Mesenchymal stem cell (in vitro differentiated cells and primary cell): ENCODE measurements around the gene ACAN.

ENCODE experiments used
- DNase-seq: peaks from one replicate; pipeline ENCODE4 v3.0.0-alpha.2; 2013
- H2AFZ ChIP-seq: one replicate; pipeline ENCODE4 v1.6.1; 2013; ENCODE audit warnings: low read depth, mild to moderate bottlenecking, control low read depth, inconsistent platforms, low read length, moderate library complexity
- H2AK5ac ChIP-seq: 2 replicates; pipeline ENCODE4 v1.6.1; 2013; ENCODE audit warnings: low read length, moderate library complexity, mild to moderate bottlenecking, inconsistent platforms; ENCODE audit not compliant: severe bottlenecking
- H2BK120ac ChIP-seq: one replicate; pipeline ENCODE4 v1.6.1; 2013; ENCODE audit warnings: low read depth, mild to moderate bottlenecking, inconsistent platforms, low read length, moderate library complexity
- H2BK12ac ChIP-seq, 2 experiments: one replicate each; pipeline ENCODE4 v1.6.1; 2013; ENCODE audit warnings: inconsistent platforms in 2 of 2, low read length in 2 of 2, mild to moderate bottlenecking in 2 of 2, moderate library complexity in 2 of 2, control low read depth in 1 of 2
- H2BK15ac ChIP-seq: one replicate; pipeline ENCODE4 v1.6.1; 2013; ENCODE audit warnings: mild to moderate bottlenecking, low read depth, inconsistent platforms; ENCODE audit not compliant: poor library complexity, severe bottlenecking
- H2BK5ac ChIP-seq: 2 replicates; pipeline ENCODE4 v1.6.1; 2013; ENCODE audit warnings: low read depth, mild to moderate bottlenecking, low read length, control low read depth, inconsistent platforms; ENCODE audit not compliant: poor library complexity, severe bottlenecking
- H3K14ac ChIP-seq, 2 experiments: one replicate each; pipeline ENCODE4 v1.6.1; 2013; ENCODE audit warnings: inconsistent platforms in 2 of 2, low read length in 2 of 2, control low read depth in 1 of 2, mild to moderate bottlenecking in 1 of 2, moderate library complexity in 1 of 2
- H3K18ac ChIP-seq, 2 experiments: one replicate each; pipeline ENCODE4 v1.6.1; 2013; ENCODE audit warnings: inconsistent platforms in 2 of 2, low read length in 2 of 2, control low read depth in 1 of 2, low read depth in 1 of 2, mild to moderate bottlenecking in 1 of 2
- H3K23ac ChIP-seq, 2 experiments: one replicate each; pipeline ENCODE4 v1.6.1; 2013; ENCODE audit warnings: inconsistent platforms in 2 of 2, low read length in 2 of 2, mild to moderate bottlenecking in 2 of 2, moderate library complexity in 2 of 2, control low read depth in 1 of 2
- H3K27ac ChIP-seq: 2 replicates; pipeline ENCODE4 v1.5.1; 2013; ENCODE audit warnings: mild to moderate bottlenecking, moderate library complexity, low read length, control low read depth, inconsistent platforms; ENCODE audit not compliant: poor library complexity, severe bottlenecking
- H3K27me3 ChIP-seq, 2 experiments: 2 replicates each; pipeline versions ENCODE4 v1.6.1 to v1.7.0; 2013; ENCODE audit warnings: low read length in 2 of 2, mild to moderate bottlenecking in 2 of 2, moderate library complexity in 2 of 2, control low read depth in 1 of 2, inconsistent platforms in 1 of 2; ENCODE audit not compliant: control insufficient read depth in 1 of 2, insufficient read depth in 1 of 2
- H3K36me3 ChIP-seq, 2 experiments: 2 replicates each; pipeline versions ENCODE4 v1.6.1 to v1.7.0; 2013; ENCODE audit warnings: low read length in 2 of 2, control low read depth in 1 of 2, inconsistent platforms in 1 of 2, low read depth in 1 of 2, mild to moderate bottlenecking in 1 of 2; ENCODE audit not compliant: insufficient read depth in 2 of 2, control insufficient read depth in 1 of 2
- H3K4ac ChIP-seq, 2 experiments: one replicate each; pipeline ENCODE4 v1.6.1; 2013; ENCODE audit warnings: inconsistent platforms in 2 of 2, low read length in 2 of 2, mild to moderate bottlenecking in 2 of 2, moderate library complexity in 2 of 2, control low read depth in 1 of 2, low read depth in 1 of 2
- H3K4me1 ChIP-seq: 2 replicates; pipeline ENCODE4 v1.6.1; 2013; ENCODE audit warnings: low read depth, low read length, control low read depth; ENCODE audit not compliant: control insufficient read depth, insufficient read depth
- H3K4me2 ChIP-seq: 2 replicates; pipeline ENCODE4 v1.6.1; 2013; ENCODE audit warnings: low read length, mild to moderate bottlenecking, inconsistent platforms; ENCODE audit not compliant: poor library complexity, severe bottlenecking
- H3K4me3 ChIP-seq, 2 experiments: 2 replicates each; pipeline versions ENCODE4 v1.5.1 to v1.7.0; 2013; ENCODE audit warnings: low read length in 2 of 2, mild to moderate bottlenecking in 2 of 2, control low read depth in 1 of 2, low read depth in 1 of 2; ENCODE audit not compliant: insufficient read depth in 1 of 2
- H3K79me1 ChIP-seq: replicated peaks from 2 replicates; pipeline ENCODE4 v1.6.1; 2013; ENCODE audit warnings: mild to moderate bottlenecking, control low read depth, low read length, inconsistent platforms; ENCODE audit not compliant: poor library complexity, severe bottlenecking
- H3K9ac ChIP-seq: 2 replicates; pipeline ENCODE4 v1.7.0; 2013; ENCODE audit warnings: mild to moderate bottlenecking, low read length, moderate library complexity
- H3K9me3 ChIP-seq: 2 replicates; pipeline ENCODE4 v1.7.0; 2013; ENCODE audit warnings: mild to moderate bottlenecking, low read length; ENCODE audit not compliant: control insufficient read depth
- H4K8ac ChIP-seq: one replicate; pipeline ENCODE4 v1.6.1; 2013; ENCODE audit warnings: inconsistent platforms, mild to moderate bottlenecking, low read length, moderate library complexity
- H4K91ac ChIP-seq: one replicate; pipeline ENCODE4 v1.6.1; 2013; ENCODE audit warnings: mild to moderate bottlenecking, low read length, inconsistent platforms
- WGBS: methylation state at CpG from one replicate; pipeline ENCODE4 v1.1.7; 2013; ENCODE audit warnings: mixed read lengths; 5-methylcytosine and 5-hydroxymethylcytosine counted together

Gene ACAN

DNA sequence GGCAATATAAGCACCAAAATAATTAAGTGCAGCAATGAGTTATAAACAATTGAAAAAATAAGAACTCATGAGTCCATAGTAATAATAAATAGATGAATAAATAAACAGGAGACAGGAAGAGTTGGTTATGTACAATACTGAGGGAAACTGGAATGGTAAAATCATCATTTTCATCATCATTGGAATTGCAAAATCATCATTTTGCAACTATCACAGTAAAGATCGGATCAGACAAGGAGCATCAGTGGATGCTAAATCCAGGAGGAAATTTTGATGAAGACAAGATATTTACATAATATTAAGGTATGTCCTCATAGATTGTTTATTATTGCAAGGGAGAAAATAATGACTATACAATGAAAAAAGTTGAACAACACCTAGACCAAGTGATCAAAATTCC is 38.8 kb upstream of the ACAN start:
- no peak overlapping the region for H3K4me3 ChIP-seq
- WGBS, result no CpG with 5 or more reads among the region's 1 CpG
- peaks cover 24% of the 10 kb centered on the region for H3K9me3 ChIP-seq
- H2AFZ ChIP-seq, result no peak overlapping the region
- no peak overlapping the region for H2AK5ac ChIP-seq
- no peaks in the 10 kb centered on the region for H3K36me3 ChIP-seq
- no peak overlapping the region for H3K14ac ChIP-seq
- no peak overlapping the region for H2BK15ac ChIP-seq
- peaks cover 2% of the 10 kb centered on the region for H3K4me1 ChIP-seq
- no peak overlapping the region for H3K4me2 ChIP-seq
- no peak for DNase-seq
- H2BK12ac ChIP-seq, result no peak overlapping the region
- H3K27ac ChIP-seq, result no peak overlapping the region
- H3K79me1 ChIP-seq, result no peaks in the 10 kb centered on the region
- no peak overlapping the region for H3K4ac ChIP-seq
- H2BK5ac ChIP-seq, result no peak overlapping the region
- peaks cover 28 to 80% of the 10 kb centered on the region in 2 experiments for H3K27me3 ChIP-seq
- no peak overlapping the region for H4K8ac ChIP-seq
- no peak overlapping the region for H3K9ac ChIP-seq
- no peak overlapping the region for H2BK120ac ChIP-seq
- no peak overlapping the region for H3K18ac ChIP-seq
- no peak overlapping the region for H3K23ac ChIP-seq
- H4K91ac ChIP-seq, result no peak overlapping the region

DNA sequence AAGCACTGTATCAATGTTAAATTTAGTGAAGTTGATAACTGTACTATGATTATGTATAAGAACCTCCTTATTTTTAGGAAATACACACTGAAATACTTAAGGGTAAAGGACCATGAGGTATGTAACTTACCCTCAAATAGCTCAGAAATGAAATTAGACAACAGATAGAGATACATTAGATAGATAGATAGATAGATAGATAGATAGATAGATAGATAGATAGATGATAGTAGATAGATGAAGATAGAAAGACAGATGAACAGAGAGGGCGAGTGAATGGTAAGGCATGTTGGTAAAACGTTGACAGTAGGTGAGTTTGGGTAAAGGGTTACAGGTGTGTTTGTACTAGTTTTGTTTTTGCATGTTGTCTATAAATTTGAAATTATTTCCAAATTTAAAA is 38.0 kb upstream of the ACAN start:
- H2BK5ac ChIP-seq, result no peak overlapping the region
- H2BK12ac ChIP-seq, result no peak overlapping the region
- peaks cover 4% of the 10 kb centered on the region for H3K4me1 ChIP-seq
- H4K8ac ChIP-seq, result no peak overlapping the region
- H2BK15ac ChIP-seq, result no peak overlapping the region
- H3K4me3 ChIP-seq, result no peak overlapping the region
- no peak overlapping the region for H2AFZ ChIP-seq
- H3K27me3 ChIP-seq, result peaks cover 36 to 81% of the 10 kb centered on the region in 2 experiments
- no peak overlapping the region for H3K4me2 ChIP-seq
- no peak overlapping the region for H3K27ac ChIP-seq
- no peak overlapping the region for H3K23ac ChIP-seq
- WGBS, result 77% methylated on average over 2 of the region's 2 CpGs
- H3K79me1 ChIP-seq, result no peaks in the 10 kb centered on the region
- H3K18ac ChIP-seq, result no peak overlapping the region
- H2BK120ac ChIP-seq, result no peak overlapping the region
- H3K36me3 ChIP-seq, result no peaks in the 10 kb centered on the region
- no peak overlapping the region for H3K14ac ChIP-seq
- no peak overlapping the region for H2AK5ac ChIP-seq
- H3K4ac ChIP-seq, result no peak overlapping the region
- H3K9ac ChIP-seq, result no peak overlapping the region
- DNase-seq, result no peak
- H4K91ac ChIP-seq, result no peak overlapping the region
- H3K9me3 ChIP-seq, result peaks cover 22% of the 10 kb centered on the region

DNA sequence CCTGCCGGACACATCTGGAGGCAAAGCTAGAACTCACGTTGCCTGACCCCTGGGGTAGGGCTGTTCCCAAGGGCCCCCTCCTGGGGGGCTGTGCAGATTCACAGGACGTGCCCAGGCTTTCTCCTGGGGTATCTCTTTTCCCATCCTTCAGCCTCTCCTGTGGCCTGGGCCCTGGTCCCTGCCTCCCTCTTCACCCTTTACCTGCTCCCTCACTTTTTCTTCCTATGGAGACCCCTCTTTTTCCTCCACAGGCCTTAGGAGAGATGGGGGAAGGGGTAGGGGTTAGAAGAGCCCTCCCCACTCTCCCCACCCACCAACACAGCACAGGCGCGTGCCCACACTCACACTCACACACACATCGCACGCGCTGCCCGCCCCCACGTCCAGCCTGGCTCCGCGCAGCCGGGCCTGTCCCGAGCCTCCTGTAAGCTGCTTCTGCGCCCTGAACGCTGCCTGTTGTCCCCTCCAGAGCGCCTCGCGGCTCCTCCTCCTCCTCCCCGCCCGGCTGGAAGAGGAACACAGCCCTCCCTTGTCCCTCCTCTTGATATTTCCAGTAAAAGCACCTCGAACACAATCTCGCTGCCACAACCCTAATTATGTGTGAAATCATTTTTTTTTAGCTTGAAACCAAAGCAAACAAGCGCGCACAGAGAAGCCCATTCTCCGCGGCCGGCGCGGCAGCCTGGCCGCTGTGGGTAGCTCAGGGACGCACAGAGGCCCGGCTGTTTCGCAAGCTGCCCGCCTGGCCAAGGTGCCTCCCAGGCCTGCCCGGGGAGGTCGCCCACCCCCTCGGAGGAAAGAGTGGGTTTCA is 33.9 kb upstream of the ACAN start:
- Histone ChIP-seq H2BK12ac (no peak overlapping the region), H3K9ac (peak overlapping the region; percentile 51), H4K8ac (no peak overlapping the region), H3K9me3 (peaks cover 20% of the 10 kb centered on the region), H2AFZ (peak overlapping the region; percentile 27), H3K4me3 (peak overlapping the region in 1 of 2 experiments; percentile 66), H3K79me1 (no peaks in the 10 kb centered on the region), H3K23ac (no peak overlapping the region), H4K91ac (no peak overlapping the region), H3K27me3 (peaks cover 26 to 66% of the 10 kb centered on the region in 2 experiments), H3K36me3 (no peaks in the 10 kb centered on the region), H2BK5ac (no peak overlapping the region), H3K14ac (peak overlapping the region in 1 of 2 experiments; percentile 48), H3K4me1 (peaks cover 4% of the 10 kb centered on the region), H2BK120ac (no peak overlapping the region), H2BK15ac (no peak overlapping the region), H3K27ac (no peak overlapping the region), H3K4me2 (no peak overlapping the region), H2AK5ac (no peak overlapping the region), H3K4ac (no peak overlapping the region), H3K18ac (no peak overlapping the region)
- no peak for DNase-seq
- 8% methylated on average over 38 of the region's 38 CpGs for WGBS

DNA sequence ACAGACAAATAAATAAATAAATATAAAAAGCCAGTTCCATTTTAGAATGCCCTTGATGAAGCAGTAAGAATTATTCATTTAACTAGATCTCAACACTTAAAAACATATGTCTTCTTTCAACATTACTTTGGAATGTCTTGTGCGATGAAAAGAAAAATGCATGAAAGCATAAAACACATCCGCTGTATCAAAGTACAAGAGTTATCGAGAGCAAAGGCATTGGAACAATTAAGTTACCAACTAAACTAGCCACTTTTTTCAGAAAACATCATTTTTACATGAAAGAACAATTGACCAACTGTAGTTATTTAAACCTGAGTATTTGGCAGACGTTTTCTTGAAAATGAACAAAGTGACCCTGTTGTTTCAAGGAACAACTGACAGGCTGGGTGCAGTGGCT is 27.5 kb upstream of the ACAN start:
- Histone ChIP-seq H3K79me1 (no peaks in the 10 kb centered on the region), H3K23ac (no peak overlapping the region), H3K14ac (no peak overlapping the region), H2AFZ (no peak overlapping the region), H3K4me1 (no peaks in the 10 kb centered on the region), H4K91ac (no peak overlapping the region), H3K4ac (no peak overlapping the region), H3K9me3 (peaks cover 31% of the 10 kb centered on the region), H2BK5ac (no peak overlapping the region), H3K36me3 (no peaks in the 10 kb centered on the region), H4K8ac (no peak overlapping the region), H3K27me3 (peaks cover 0 to 16% of the 10 kb centered on the region in 2 experiments), H2BK15ac (no peak overlapping the region), H3K27ac (no peak overlapping the region), H3K4me2 (no peak overlapping the region), H2BK12ac (no peak overlapping the region), H3K18ac (no peak overlapping the region), H3K9ac (no peak overlapping the region), H2BK120ac (no peak overlapping the region), H3K4me3 (no peak overlapping the region), H2AK5ac (no peak overlapping the region)
- WGBS, result 91% methylated on average over 4 of the region's 4 CpGs
- no peak for DNase-seq
